Caco-2 (cell line): ENCODE results near the gene GBP6. TPM values are rescaled to one million over a fixed set of nuclear protein-coding genes. Genes with fewer than 3 reads are reported as not detected.
"Not testable (repeated sequence)": the region's sequence is repeated elsewhere in the genome, so short reads cannot be mapped to it uniquely, and the experiment has no call there.

Experiments used
- BruUV-seq: library from RNA; stranded (reverse); fragments of 400-500 nt; replicated peaks from 2 replicates; lab custom pipeline; 2021; lab: Mats Ljungman, UMichigan
- CTCF ChIA-PET: fragments of 300-600 bp; sonication (Branson Sonifier 250); formaldehyde crosslinking; loops from one replicate; lab custom pipeline; 2022; ENCODE audit warnings: antibody characterized with exemption; lab: Charles Lee
- POLR2A ChIA-PET: fragments of 300-600 bp; sonication (Branson Sonifier 250); formaldehyde crosslinking; loops from one replicate; lab custom pipeline; 2022; ENCODE audit warnings: antibody characterized with exemption; lab: Charles Lee
- DNase-seq, 2 experiments: peaks; one replicate each; pipeline versions ENCODE4 v3.0.0 to v3.0.0-alpha.2; 2020 to 2022
- H3K27me3 ChIP-seq: replicated peaks from 2 replicates; pipeline ENCODE4 v1.6.0; 2011; ENCODE audit warnings: low read length; ENCODE audit not compliant: control insufficient read depth, insufficient read depth
- H3K36me3 ChIP-seq: 2 replicates; pipeline ENCODE4 v1.5.1; 2011; ENCODE audit warnings: low read length; ENCODE audit not compliant: control insufficient read depth, insufficient read depth
- H3K4me1 ChIP-seq: fragments of 250-450 bp; sonication (Bioruptor Pico); 2 replicates; pipeline ENCODE4 v1.5.1; 2020; ENCODE audit warnings: mild to moderate bottlenecking
- H3K4me3 ChIP-seq: 2 replicates; pipeline ENCODE4 v1.5.1; 2011; ENCODE audit warnings: low read depth, mild to moderate bottlenecking, control low read depth, low read length
- H3K9me3 ChIP-seq: fragments of 250-450 bp; sonication (Bioruptor Pico); 2 replicates; pipeline ENCODE4 v1.5.1; 2020; ENCODE audit warnings: mild to moderate bottlenecking, moderate library complexity
- H3K27ac Mint-ChIP-seq: one replicate; pipeline ENCODE4 v1.8.0; 2022; ENCODE audit warnings: mixed read lengths; ENCODE audit not compliant: unreplicated experiment
- H3K27me3 Mint-ChIP-seq: one replicate; pipeline ENCODE4 v1.8.0; 2022; ENCODE audit warnings: mixed read lengths; ENCODE audit not compliant: insufficient read depth, unreplicated experiment
- H3K36me3 Mint-ChIP-seq: one replicate; pipeline ENCODE4 v1.8.0; 2022; ENCODE audit warnings: mild to moderate bottlenecking, mixed read lengths; ENCODE audit not compliant: insufficient read depth, unreplicated experiment
- H3K4me1 Mint-ChIP-seq: one replicate; pipeline ENCODE4 v1.8.0; 2022; ENCODE audit warnings: low read depth, mixed read lengths; ENCODE audit not compliant: unreplicated experiment
- H3K4me3 Mint-ChIP-seq: one replicate; pipeline ENCODE4 v1.8.0; 2022; ENCODE audit warnings: mild to moderate bottlenecking, moderate library complexity, mixed read lengths; ENCODE audit not compliant: unreplicated experiment
- H3K9me3 Mint-ChIP-seq: one replicate; pipeline ENCODE4 v1.8.0; 2022; ENCODE audit warnings: mixed read lengths; ENCODE audit not compliant: unreplicated experiment
- CTCF ChIP-seq, 2 experiments: fragments of 200-600 bp in 1 of 2; IDR thresholded peaks; 1 replicate in 1 of 2; 2 replicates in 1 of 2; pipeline versions ENCODE4 v1.5.1 to v1.8.0; 2011 to 2022; ENCODE audit warnings: antibody characterized with exemption in 1 of 2, control low read depth in 1 of 2, inconsistent platforms in 1 of 2, low read depth in 1 of 2, low read length in 1 of 2, mild to moderate bottlenecking in 1 of 2, moderate library complexity in 1 of 2; ENCODE audit not compliant: insufficient read depth in 1 of 2, severe bottlenecking in 1 of 2, unreplicated experiment in 1 of 2
- intact Hi-C: fragments of 100-400 bp; cut with micrococcal nuclease; formaldehyde crosslinking; loops from one replicate; pipeline ENCODE4 v1.10.0; 2022; ENCODE audit not compliant: unreplicated experiment
- total RNA-seq: library from RNA; stranded (reverse); gene quantifications from 2 replicates; pipeline ENCODE4 v1.2.3, GENCODE V29; 2022

GBP6 gene
- total RNA-seq, 1 experiment from 2014 or later = not detected

GRCh38 chr1:89369331-89369730, 5.5 kb downstream of the GBP6 start:
- no peak for DNase-seq
- TF ChIP-seq CTCF (IDR thresholded peaks at IDR 0.05; ENCODE audit: insufficient read depth in 1 of 2, low read depth in 1 of 2, low read length in 1 of 2, severe bottlenecking in 1 of 2, unreplicated experiment in 1 of 2) = no peak
- Histone ChIP-seq H3K4me1 (no peaks in the 10 kb centered on the region), H3K36me3 (no peaks in the 10 kb centered on the region), H3K27me3 (no peaks in the 10 kb centered on the region), H3K4me3 (no peak overlapping the region), H3K9me3 (no peaks in the 10 kb centered on the region)
- intact Hi-C loops = no loop called here
- CTCF ChIA-PET = no interaction called here
- no peaks in the 10 kb centered on the region for H3K4me1 Mint-ChIP-seq
- H3K4me3 Mint-ChIP-seq = no peak overlapping the region
- POLR2A ChIA-PET = no interaction called here
- no peaks in the 10 kb centered on the region for H3K36me3 Mint-ChIP-seq
- no TSS peak for BruUV-seq
- H3K27me3 Mint-ChIP-seq = peaks cover 8% of the 10 kb centered on the region
- no peak overlapping the region for H3K27ac Mint-ChIP-seq
- H3K9me3 Mint-ChIP-seq = no peaks in the 10 kb centered on the region

- POLR2A ChIA-PET, H3K4me3 ChIP-seq, H3K4me3 Mint-ChIP-seq, DNase-seq, H3K9me3 Mint-ChIP-seq, intact Hi-C loops, H3K27me3 Mint-ChIP-seq, BruUV-seq, H3K9me3 ChIP-seq, H3K27me3 ChIP-seq, H3K36me3 Mint-ChIP-seq, H3K27ac Mint-ChIP-seq, H3K4me1 Mint-ChIP-seq, CTCF ChIA-PET, H3K36me3 ChIP-seq, H3K4me1 ChIP-seq: not testable (repeated sequence)
These were observed 10.0 kb downstream of the GBP6 start for GRCh38 chr1:89373810-89374209.

- TF ChIP-seq CTCF (IDR thresholded peaks at IDR 0.05; ENCODE audit: insufficient read depth in 1 of 2, low read depth in 1 of 2, low read length in 1 of 2, severe bottlenecking in 1 of 2, unreplicated experiment in 1 of 2) = no peak
- intact Hi-C loops = no loop called here
- POLR2A ChIA-PET = no interaction called here
These were observed 14.1 kb downstream of the GBP6 start for GRCh38 chr1:89378001-89378400.

GRCh38 chr1:89381618-89382017, 17.8 kb downstream of the GBP6 start:
- POLR2A ChIA-PET = no interaction called here
- intact Hi-C loops = loop anchor here (1.0 kb wide), 1 partner anchor 74 kb away; no protein-coding TSS in a partner anchor
- Histone ChIP-seq H3K9me3 (no peaks in the 10 kb centered on the region), H3K4me1 (no peaks in the 10 kb centered on the region), H3K4me3 (no peak overlapping the region), H3K36me3 (no peaks in the 10 kb centered on the region), H3K27me3 (no peaks in the 10 kb centered on the region)
- no TSS peak for BruUV-seq
- no peaks in the 10 kb centered on the region for H3K9me3 Mint-ChIP-seq
- peaks cover 3% of the 10 kb centered on the region for H3K27me3 Mint-ChIP-seq
- H3K36me3 Mint-ChIP-seq = no peaks in the 10 kb centered on the region
- TF ChIP-seq CTCF (IDR thresholded peaks at IDR 0.05; ENCODE audit: insufficient read depth in 1 of 2, low read depth in 1 of 2, low read length in 1 of 2, severe bottlenecking in 1 of 2, unreplicated experiment in 1 of 2) = no peak
- H3K4me3 Mint-ChIP-seq = no peak overlapping the region
- CTCF ChIA-PET = no interaction called here
- no peaks in the 10 kb centered on the region for H3K4me1 Mint-ChIP-seq
- peak in 1 of 2 experiments; percentile 9 for DNase-seq
- no peak overlapping the region for H3K27ac Mint-ChIP-seq

More at GRCh38 chr1:89378001-89378400, 14.1 kb downstream of the GBP6 start:
- H3K4me3 ChIP-seq = no peak overlapping the region
- no peaks in the 10 kb centered on the region for H3K9me3 ChIP-seq
- Mint-ChIP-seq H3K36me3 (no peaks in the 10 kb centered on the region), H3K9me3 (no peaks in the 10 kb centered on the region), H3K27me3 (peaks cover 3% of the 10 kb centered on the region), H3K4me1 (no peaks in the 10 kb centered on the region), H3K27ac (no peak overlapping the region), H3K4me3 (no peak overlapping the region)
- no peaks in the 10 kb centered on the region for H3K4me1 ChIP-seq
- no TSS peak for BruUV-seq
- CTCF ChIA-PET = no interaction called here
- H3K36me3 ChIP-seq = no peaks in the 10 kb centered on the region
- DNase-seq = no peak
- H3K27me3 ChIP-seq = no peaks in the 10 kb centered on the region
